K562 (cell line): Measurements from ENCODE around the gene LRFN2. TPM values are rescaled to one million over a fixed set of nuclear protein-coding genes. Genes with fewer than 3 reads are reported as not detected.
A peak's percentile ranks its signal among the peaks of the same experiment; 100 is the strongest.

ENCODE experiments used
- ATAC-seq: fragments of 200-7000 bp; cut with Tn5 transposase; 3 replicates; pipeline ENCODE4 v1.9.1; 2020; ENCODE audit warnings: moderate library complexity
- BruUV-seq: library from RNA; stranded (reverse); fragments of 400-500 nt; replicated peaks from 2 replicates; lab custom pipeline; 2021; lab: Mats Ljungman, UMichigan
- CTCF ChIA-PET: fragments of 300-600 bp; formaldehyde crosslinking; extraction: SDS; loops from one replicate; lab custom pipeline; 2021; ENCODE audit warnings: low intra/inter-chr PET ratio; lab: Yijun Ruan, JAX
- POLR2A ChIA-PET: fragments of 300-600, 350-650 bp; sonication (Branson Sonifier 250); formaldehyde crosslinking; extraction: SDS; loops from one replicate; lab custom pipeline; 2021; ENCODE audit warnings: antibody characterized with exemption, inconsistent platforms; lab: Yijun Ruan, JAX
- DNase-seq, 4 experiments: peaks; one replicate each; pipeline versions ENCODE4 v3.0.0 to v3.0.0-alpha.2; 2011 to 2018; ENCODE audit warnings: low spot score in 3 of 4, mixed read lengths in 3 of 4; ENCODE audit errors: extremely low read depth in 1 of 4
- FAIRE-seq: peaks from 2 replicates; lab custom pipeline; 2011; peaks lifted over from hg19 to GRCh38; lab: Jason Lieb, UNC
- H2AFZ ChIP-seq: 2 replicates; pipeline ENCODE4 v1.6.0; 2011; ENCODE audit warnings: low read depth, low read length, control low read depth, inconsistent platforms
- H3K27ac ChIP-seq: fragments of 200-600 bp; 3 replicates; pipeline ENCODE4 v1.8.0; 2011; ENCODE audit warnings: low read depth, mild to moderate bottlenecking, control low read depth, inconsistent platforms, low read length, moderate library complexity, mixed read lengths; ENCODE audit errors: extremely low read depth
- H3K27me3 ChIP-seq, 2 experiments: fragments of 300-600 bp in 1 of 2; 2 replicates in 1 of 2; 3 replicates in 1 of 2; pipeline versions ENCODE4 v1.6.0 to v1.8.0; 2011; ENCODE audit warnings: inconsistent platforms in 2 of 2, low read length in 2 of 2, mild to moderate bottlenecking in 1 of 2, mixed read lengths in 1 of 2, moderate library complexity in 1 of 2; ENCODE audit not compliant: control insufficient read depth in 2 of 2, insufficient read depth in 2 of 2
- H3K36me3 ChIP-seq: fragments of 300-600 bp; 3 replicates; pipeline ENCODE4 v1.8.0; 2011; ENCODE audit warnings: mild to moderate bottlenecking, low read length, inconsistent platforms; ENCODE audit not compliant: control insufficient read depth, insufficient read depth
- H3K4me1 ChIP-seq, 2 experiments: fragments of 200-600 bp in 1 of 2; replicated peaks in 1 of 2; 2 replicates in 1 of 2; 3 replicates in 1 of 2; pipeline versions ENCODE4 v1.5.1 to v1.8.0; 2011; ENCODE audit warnings: inconsistent platforms in 2 of 2, low read length in 2 of 2, mild to moderate bottlenecking in 1 of 2, mixed read lengths in 1 of 2, moderate library complexity in 1 of 2; ENCODE audit not compliant: control insufficient read depth in 2 of 2, insufficient read depth in 2 of 2
- H3K4me2 ChIP-seq: 2 replicates; pipeline ENCODE4 v1.6.1; 2011; ENCODE audit warnings: low read length, control low read depth, inconsistent platforms, mixed read lengths; ENCODE audit not compliant: insufficient read depth
- H3K4me3 ChIP-seq: fragments of 200-600 bp; sonication (generic), shearing (Covaris generic); 2 replicates; pipeline ENCODE4 v1.5.1; 2016; ENCODE audit warnings: control low read depth, inconsistent platforms
- H3K79me2 ChIP-seq: fragments of 200-600 bp; 3 replicates; pipeline ENCODE4 v1.8.0; 2011; ENCODE audit warnings: low read length, inconsistent platforms; ENCODE audit not compliant: control insufficient read depth, insufficient read depth
- H3K9ac ChIP-seq, 2 experiments: 2 replicates each; pipeline versions ENCODE4 v1.6.0 to v1.6.1; 2011; ENCODE audit warnings: low read depth in 2 of 2, low read length in 2 of 2, control low read depth in 1 of 2, inconsistent platforms in 1 of 2, mild to moderate bottlenecking in 1 of 2, mixed read lengths in 1 of 2; ENCODE audit not compliant: insufficient read depth in 1 of 2
- H3K9me1 ChIP-seq: one replicate; pipeline ENCODE4 v1.6.0; 2011; ENCODE audit warnings: inconsistent platforms, mild to moderate bottlenecking, low read length, moderate library complexity; ENCODE audit not compliant: control insufficient read depth, insufficient read depth
- H3K9me3 ChIP-seq: replicated peaks from 2 replicates; pipeline ENCODE4 v1.5.1; 2011; ENCODE audit warnings: low read depth, low read length, inconsistent platforms; ENCODE audit not compliant: control insufficient read depth, insufficient read depth
- H4K20me1 ChIP-seq: replicated peaks from 2 replicates; pipeline ENCODE4 v1.6.1; 2011; ENCODE audit warnings: low read length, inconsistent platforms, mixed read lengths; ENCODE audit not compliant: control insufficient read depth, insufficient read depth
- BCOR ChIP-seq: fragments of 450-650 bp; IDR thresholded peaks from 2 replicates; pipeline ENCODE4 v1.6.1; 2016
- GATAD2A ChIP-seq: fragments of 450-650 bp; IDR thresholded peaks from 2 replicates; pipeline ENCODE4 v1.6.1; 2017
- HSF4 ChIP-seq: fragments of 250-450 bp; sonication (Bioruptor Pico); IDR thresholded peaks from 2 replicates; pipeline ENCODE4 v2.1.2; 2022; ENCODE audit warnings: mild to moderate bottlenecking, moderate library complexity, borderline replicate concordance
- RBM25 ChIP-seq: fragments of 200-400 bp; formaldehyde crosslinking; IDR thresholded peaks from 2 replicates; pipeline ENCODE4 v1.6.1; 2018; ENCODE audit warnings: low read length, low read depth, moderate library complexity; ENCODE audit not compliant: severe bottlenecking
- SMAD4 ChIP-seq: fragments of 250-450 bp; sonication (Bioruptor Pico); conservative IDR thresholded peaks from 2 replicates; pipeline ENCODE4 v1.8.0; 2021; ENCODE audit warnings: inconsistent platforms, mild to moderate bottlenecking, moderate library complexity
- ZC3H11A ChIP-seq: IDR thresholded peaks from 2 replicates; pipeline ENCODE4 v1.6.1; 2012; ENCODE audit warnings: low read depth, low read length, improper control_type of control experiment
- ZFP36 ChIP-seq: fragments of 150-350 bp; IDR thresholded peaks from 2 replicates; pipeline ENCODE4 v1.6.1; 2018; ENCODE audit warnings: low read length, low read depth; ENCODE audit not compliant: partially characterized antibody
- ZMIZ1 ChIP-seq, 2 experiments: fragments of 150-350 bp in 1 of 2; IDR thresholded peaks; 2 replicates each; pipeline ENCODE4 v1.6.1; 2012 to 2016; ENCODE audit warnings: low read depth in 2 of 2, low read length in 2 of 2, mild to moderate bottlenecking in 1 of 2, moderate library complexity in 1 of 2
- WGBS: fragments of 100-300 bp; shearing (Covaris generic); methylation state at CpG from one replicate; pipeline ENCODE4 v1.1.6; 2016; ENCODE audit warnings: low coverage, mixed read lengths; ENCODE audit not compliant: insufficient coverage; ENCODE audit errors: missing lambda C conversion rate; 5-methylcytosine and 5-hydroxymethylcytosine counted together
- in situ Hi-C: fragments of 300-500 bp; cut with MboI; formaldehyde crosslinking; loops from 4 replicates; pipeline ENCODE4 v1.15.0; 2018; ENCODE audit warnings: inconsistent platforms, mixed read lengths
- intact Hi-C: fragments of 100-400 bp; cut with micrococcal nuclease; formaldehyde crosslinking; loops from 2 replicates; pipeline ENCODE4 v1.14.2; 2022
- polyA plus RNA-seq, 8 experiments: library from polyadenylated mRNA; depleted of rRNA in 4 of 8; stranded (reverse) in 5 of 8; unstranded in 3 of 8; fragments of >200 nt; fragmentation: Nextera tagmentation in 2 of 8; fragmentation: Illumina TruSeq in 1 of 8; extraction: Ambion mirVana in 2 of 8; extraction: Trizol in 1 of 8; gene quantifications; 2 replicates each; pipeline versions ENCODE4 v1.2.1 to v1.2.3, GENCODE V29; 2011 to 2014; ENCODE audit warnings: inconsistent platforms in 1 of 8, missing spikeins in 1 of 8
- total RNA-seq, 7 experiments: library from RNA; depleted of rRNA in 6 of 7; stranded (reverse); fragments of >200 nt in 6 of 7; fragmentation: Illumina TruSeq in 2 of 7; extraction: Trizol in 2 of 7; gene quantifications; 2 replicates each; pipeline versions ENCODE4 v1.2.1 to v1.2.3, GENCODE V29; 2011 to 2021; ENCODE audit warnings: low replicate concordance in 1 of 7

The LRFN2 gene
- total and polyA plus RNA-seq, 9 of the 15 experiments (the other 6 are each of a cell fraction or from before 2014, with no cell fraction given): not detected

GRCh38 chr6:40352527-40353170 lies 234.5 kb downstream of the LRFN2 start:
- ChIA-PET CTCF (no interaction called here), POLR2A (interaction anchor here (0.6 kb wide), 1 partner anchor 243 kb away, joined by 3 read pairs; no protein-coding TSS in a partner anchor)
- TF ChIP-seq HSF4 (CRISPR knock-in tag) (no peak), BCOR (peak; percentile 57; the same call in 1 of the 2 replicates), GATAD2A (no peak), ZC3H11A (no peak), SMAD4 (no peak), ZMIZ1 (IDR thresholded peaks at IDR 0.05; ENCODE audit: low read depth in 2 of 2, low read length in 2 of 2) (no peak), ZFP36 (peak; percentile 77), RBM25 (peak; percentile 68)
- H3K36me3 ChIP-seq: no peaks in the 10 kb centered on the region
- no peak for ATAC-seq
- intact Hi-C loops (no loop called here), in situ Hi-C loops (no loop called here)
- DNase-seq: peak in 1 of 4 experiments; percentile 3
- H3K4me3 ChIP-seq: no peak overlapping the region
- no peak overlapping the region for H3K9ac ChIP-seq
- no peaks in the 10 kb centered on the region for H3K4me1 ChIP-seq
- no peak overlapping the region for H3K27ac ChIP-seq
- FAIRE-seq: no peak
- H2AFZ ChIP-seq: no peak overlapping the region
- 4% methylated on average over 6 of the region's 6 CpGs for WGBS
- H3K27me3 ChIP-seq: peaks cover 0 to 8% of the 10 kb centered on the region in 2 experiments; a peak in 2 of 5 replicates
- no peaks in the 10 kb centered on the region for H3K9me3 ChIP-seq
- H4K20me1 ChIP-seq: peaks cover 7% of the 10 kb centered on the region; the same call in 1 of the 2 replicates
- no peaks in the 10 kb centered on the region for H3K79me2 ChIP-seq
- no peaks in the 10 kb centered on the region for H3K9me1 ChIP-seq
- no TSS peak for BruUV-seq
- H3K4me2 ChIP-seq: no peak overlapping the region
